Activated CD4-positive, alpha-beta memory T cell treated with anti-CD3 and anti-CD28 coated beads for 36 hours (primary cell): ENCODE measurements around the gene EFCAB11. TPM values are rescaled to one million over a fixed set of nuclear protein-coding genes. Genes with fewer than 3 reads are reported as not detected.

Experiments
- CTCF ChIA-PET: fragments of 350-600 bp; sonication (Branson Sonifier 250); formaldehyde crosslinking; loops from one replicate; lab custom pipeline; 2021; ENCODE audit warnings: antibody characterized with exemption, inconsistent platforms; lab: Charles Lee
- POLR2A ChIA-PET: fragments of 350-600 bp; sonication (Branson Sonifier 250); formaldehyde crosslinking; loops from one replicate; lab custom pipeline; 2021; ENCODE audit warnings: antibody characterized with exemption; lab: Charles Lee
- DNase-seq: peaks from one replicate; pipeline ENCODE4 v3.0.0-alpha.2; 2020
- H3K27ac Mint-ChIP-seq: one replicate; pipeline ENCODE4 v1.8.0; 2021; ENCODE audit warnings: mixed read lengths
- H3K27me3 Mint-ChIP-seq: one replicate; pipeline ENCODE4 v1.8.0; 2021; ENCODE audit warnings: mixed read lengths
- H3K36me3 Mint-ChIP-seq: one replicate; pipeline ENCODE4 v1.8.0; 2021; ENCODE audit warnings: mixed read lengths
- H3K4me1 Mint-ChIP-seq: one replicate; pipeline ENCODE4 v1.8.0; 2021; ENCODE audit warnings: low read depth, mixed read lengths
- H3K4me3 Mint-ChIP-seq: one replicate; pipeline ENCODE4 v1.8.0; 2021; ENCODE audit warnings: mild to moderate bottlenecking, mixed read lengths
- H3K9me3 Mint-ChIP-seq: one replicate; pipeline ENCODE4 v1.8.0; 2021; ENCODE audit warnings: mixed read lengths
- intact Hi-C: fragments of 100-400 bp; cut with micrococcal nuclease; formaldehyde crosslinking; loops from one replicate; pipeline ENCODE4 v1.15.1; 2023
- total RNA-seq, 2 experiments: library from RNA; stranded (reverse); gene quantifications; one replicate each; pipeline ENCODE4 v1.2.3, GENCODE V29; 2021

The EFCAB11 gene
- total RNA-seq, 2 experiments from 2014 or later = 10.6 to 10.8 TPM

- H3K27ac Mint-ChIP-seq = no peak overlapping the region
- no peaks in the 10 kb centered on the region for H3K27me3 Mint-ChIP-seq
- ChIA-PET POLR2A (no interaction called here), CTCF (interaction anchor here (0.8 to 1.5 kb wide), 3 partner anchors 10 to 38 kb away, joined by 3 to 4 read pairs (median 4); no protein-coding TSS in a partner anchor)
- no peak for DNase-seq
- H3K4me3 Mint-ChIP-seq = no peak overlapping the region
- intact Hi-C loops = no loop called here
- no peaks in the 10 kb centered on the region for H3K9me3 Mint-ChIP-seq
- peaks cover under 1% of the 10 kb centered on the region for H3K4me1 Mint-ChIP-seq
- H3K36me3 Mint-ChIP-seq = peaks cover 51% of the 10 kb centered on the region
Observed at GRCh38 chr14:89978656-89979055, 24.1 kb upstream of the EFCAB11 start.

GRCh38 chr14:89977668-89978067, 23.1 kb upstream of the EFCAB11 start:
- Mint-ChIP-seq H3K27ac (no peak overlapping the region), H3K4me1 (peaks cover 6% of the 10 kb centered on the region), H3K27me3 (no peaks in the 10 kb centered on the region), H3K36me3 (peaks cover 54% of the 10 kb centered on the region), H3K4me3 (no peak overlapping the region), H3K9me3 (no peaks in the 10 kb centered on the region)
- no peak for DNase-seq
- intact Hi-C loops = no loop called here
- CTCF ChIA-PET = interaction anchor here (0.8 to 2.3 kb wide), 5 partner anchors 9 to 258 kb away, joined by 3 to 13 read pairs (median 4); no protein-coding TSS in a partner anchor
- POLR2A ChIA-PET = no interaction called here

GRCh38 chr14:89973234-89973823, 18.8 kb upstream of the EFCAB11 start:
- H3K4me3 Mint-ChIP-seq = no peak overlapping the region
- H3K27me3 Mint-ChIP-seq = no peaks in the 10 kb centered on the region
- peaks cover 52% of the 10 kb centered on the region for H3K36me3 Mint-ChIP-seq
- POLR2A ChIA-PET = no interaction called here
- no peak overlapping the region for H3K27ac Mint-ChIP-seq
- intact Hi-C loops = loop anchor here (1.0 to 5.0 kb wide), 2 partner anchors 89 to 262 kb away; partner anchors contain the start of gene KCNK13
- no peaks in the 10 kb centered on the region for H3K9me3 Mint-ChIP-seq
- DNase-seq = peak; percentile 67
- peaks cover 8% of the 10 kb centered on the region for H3K4me1 Mint-ChIP-seq
- CTCF ChIA-PET = interaction anchor here (0.6 to 4.4 kb wide), 26 partner anchors 8 to 946 kb away, joined by 3 to 40 read pairs (median 5); partner anchors contain the start of genes EFCAB11, KCNK13 and TDP1

- CTCF ChIA-PET = interaction anchor here (0.7 to 1.6 kb wide), 2 partner anchors 10 to 27 kb away, joined by 8 to 10 read pairs; partner anchors contain the start of genes EFCAB11 and TDP1
- no peak overlapping the region for H3K27ac Mint-ChIP-seq
- no peak overlapping the region for H3K4me3 Mint-ChIP-seq
- no peak for DNase-seq
- POLR2A ChIA-PET = interaction anchor here (0.7 to 1.0 kb wide), 2 partner anchors 10 to 299 kb away, joined by 3 to 4 read pairs; partner anchors contain the start of gene TDP1
- intact Hi-C loops = no loop called here
- H3K9me3 Mint-ChIP-seq = no peaks in the 10 kb centered on the region
- H3K36me3 Mint-ChIP-seq = peaks cover 64% of the 10 kb centered on the region
- no peaks in the 10 kb centered on the region for H3K27me3 Mint-ChIP-seq
- H3K4me1 Mint-ChIP-seq = peaks cover 36% of the 10 kb centered on the region
Observed at GRCh38 chr14:89965839-89966238, 11.3 kb upstream of the EFCAB11 start.

- ChIA-PET CTCF (interaction anchor here (2.0 to 2.9 kb wide), 2 partner anchors 10 to 25 kb away, joined by 7 to 27 read pairs; no protein-coding TSS in a partner anchor), POLR2A (no interaction called here)
- no peak overlapping the region for H3K27ac Mint-ChIP-seq
- H3K4me3 Mint-ChIP-seq = no peak overlapping the region
- H3K36me3 Mint-ChIP-seq = peaks cover 69% of the 10 kb centered on the region
- no peaks in the 10 kb centered on the region for H3K9me3 Mint-ChIP-seq
- H3K4me1 Mint-ChIP-seq = peaks cover 55% of the 10 kb centered on the region
- intact Hi-C loops = no loop called here
- H3K27me3 Mint-ChIP-seq = no peaks in the 10 kb centered on the region
- no peak for DNase-seq
Observed at GRCh38 chr14:89963288-89963978, 8.9 kb upstream of the EFCAB11 start.

- H3K9me3 Mint-ChIP-seq = no peaks in the 10 kb centered on the region
- no peak for DNase-seq
- intact Hi-C loops = no loop called here
- no peak overlapping the region for H3K4me3 Mint-ChIP-seq
- H3K36me3 Mint-ChIP-seq = peaks cover 74% of the 10 kb centered on the region
- no peaks in the 10 kb centered on the region for H3K27me3 Mint-ChIP-seq
- CTCF ChIA-PET = interaction anchor here (0.6 to 7.1 kb wide), 5 partner anchors 12 to 234 kb away, joined by 3 to 61 read pairs (median 3); no protein-coding TSS in a partner anchor
- POLR2A ChIA-PET = no interaction called here
- peak overlapping the region; percentile 76 for H3K27ac Mint-ChIP-seq
- H3K4me1 Mint-ChIP-seq = peaks cover 73% of the 10 kb centered on the region
Observed at GRCh38 chr14:89960914-89961313, 6.4 kb upstream of the EFCAB11 start.

GRCh38 chr14:89959853-89960445, 5.4 kb upstream of the EFCAB11 start:
- DNase-seq = no peak
- ChIA-PET CTCF (interaction anchor here (0.7 to 7.1 kb wide), 5 partner anchors 13 to 235 kb away, joined by 3 to 61 read pairs (median 4); no protein-coding TSS in a partner anchor), POLR2A (interaction anchor here (1.4 kb wide), 1 partner anchor 48 kb away, joined by 4 read pairs; no protein-coding TSS in a partner anchor)
- H3K27ac Mint-ChIP-seq = peak overlapping the region; percentile 76
- H3K4me1 Mint-ChIP-seq = peaks cover 67% of the 10 kb centered on the region
- H3K9me3 Mint-ChIP-seq = no peaks in the 10 kb centered on the region
- no peak overlapping the region for H3K4me3 Mint-ChIP-seq
- H3K27me3 Mint-ChIP-seq = no peaks in the 10 kb centered on the region
- H3K36me3 Mint-ChIP-seq = peaks cover 69% of the 10 kb centered on the region
- intact Hi-C loops = loop anchor here (5.0 to 10.0 kb wide), 4 partner anchors 372 to 1405 kb away; partner anchors contain the start of genes EML5, NRDE2 and PTPN21

- H3K4me1 Mint-ChIP-seq = peaks cover 60% of the 10 kb centered on the region
Observed at GRCh38 chr14:89958966-89959365, 4.4 kb upstream of the EFCAB11 start.

GRCh38 chr14:89957791-89958190, 3.3 kb upstream of the EFCAB11 start:
- Mint-ChIP-seq H3K27ac (peak overlapping the region; percentile 97), H3K36me3 (peaks cover 49% of the 10 kb centered on the region), H3K4me1 (peaks cover 62% of the 10 kb centered on the region), H3K9me3 (no peaks in the 10 kb centered on the region), H3K4me3 (peak overlapping the region; percentile 96), H3K27me3 (no peaks in the 10 kb centered on the region)
- ChIA-PET CTCF (interaction anchor here (4.5 to 7.1 kb wide), 2 partner anchors 15 to 18 kb away, joined by 24 to 61 read pairs; no protein-coding TSS in a partner anchor), POLR2A (no interaction called here)
- DNase-seq = no peak
- intact Hi-C loops = loop anchor here (5.0 to 10.0 kb wide), 4 partner anchors 375 to 1403 kb away; partner anchors contain the start of genes EML5, NRDE2 and PTPN21

More at GRCh38 chr14:89958966-89959365, 4.4 kb upstream of the EFCAB11 start:
- Mint-ChIP-seq H3K9me3 (no peaks in the 10 kb centered on the region), H3K27ac (peak overlapping the region; percentile 65), H3K27me3 (no peaks in the 10 kb centered on the region), H3K4me3 (no peak overlapping the region), H3K36me3 (peaks cover 61% of the 10 kb centered on the region)
- DNase-seq = no peak
- ChIA-PET POLR2A (interaction anchor here (0.9 kb wide), 1 partner anchor 40 kb away, joined by 3 read pairs; no protein-coding TSS in a partner anchor), CTCF (interaction anchor here (7.1 kb wide), 1 partner anchor 19 kb away, joined by 61 read pairs; no protein-coding TSS in a partner anchor)
- intact Hi-C loops = loop anchor here (5.0 to 10.0 kb wide), 4 partner anchors 373 to 1404 kb away; partner anchors contain the start of genes EML5, NRDE2 and PTPN21

GRCh38 chr14:89957376-89957775, 2.8 kb upstream of the EFCAB11 start:
- peaks cover 62% of the 10 kb centered on the region for H3K4me1 Mint-ChIP-seq
- H3K36me3 Mint-ChIP-seq = peaks cover 46% of the 10 kb centered on the region
- H3K4me3 Mint-ChIP-seq = peak overlapping the region; percentile 96
- DNase-seq = no peak
- ChIA-PET CTCF (interaction anchor here (4.5 to 7.1 kb wide), 2 partner anchors 16 to 17 kb away, joined by 24 to 61 read pairs; no protein-coding TSS in a partner anchor), POLR2A (interaction anchor here (1.3 to 1.9 kb wide), 3 partner anchors 299 to 440 kb away, joined by 3 to 11 read pairs (median 4); partner anchors contain the start of gene PSMC1)
- intact Hi-C loops = loop anchor here (5.0 to 10.0 kb wide), 4 partner anchors 375 to 1403 kb away; partner anchors contain the start of genes EML5, NRDE2 and PTPN21
- no peaks in the 10 kb centered on the region for H3K9me3 Mint-ChIP-seq
- peak overlapping the region; percentile 97 for H3K27ac Mint-ChIP-seq
- no peaks in the 10 kb centered on the region for H3K27me3 Mint-ChIP-seq

- no peak for DNase-seq
- H3K36me3 Mint-ChIP-seq = peaks cover 44% of the 10 kb centered on the region
- no peaks in the 10 kb centered on the region for H3K9me3 Mint-ChIP-seq
- peak overlapping the region; percentile 96 for H3K4me3 Mint-ChIP-seq
- H3K4me1 Mint-ChIP-seq = peaks cover 58% of the 10 kb centered on the region
- H3K27me3 Mint-ChIP-seq = no peaks in the 10 kb centered on the region
- H3K27ac Mint-ChIP-seq = peak overlapping the region; percentile 97
- POLR2A ChIA-PET = interaction anchor here (1.1 to 1.9 kb wide), 6 partner anchors 106 to 527 kb away, joined by 3 to 11 read pairs (median 4); partner anchors contain the start of genes KCNK13 and PSMC1
- intact Hi-C loops = loop anchor here (1.0 to 10.0 kb wide), 6 partner anchors 376 to 1402 kb away; partner anchors contain the start of genes EML5, NRDE2 and PTPN21
- CTCF ChIA-PET = interaction anchor here (1.4 to 7.1 kb wide), 4 partner anchors 9 to 103 kb away, joined by 4 to 61 read pairs (median 17); no protein-coding TSS in a partner anchor
Observed at GRCh38 chr14:89956661-89957009, 2.1 kb upstream of the EFCAB11 start.
